ENCODE data around the gene POM121C. TPM values are rescaled to one million over a fixed set of nuclear protein-coding genes. Genes with fewer than 3 reads are reported as not detected.
"Not testable (repeated sequence)": the region's sequence is repeated elsewhere in the genome, so short reads cannot be mapped to it uniquely, and the experiment has no call there.

Gene POM121C
- 10 to 100 TPM; 11.2 to 54.7 (median 47.3) TPM for total RNA-seq
- 10 to 100 TPM; 14.8 to 75.1 TPM for polyA plus RNA-seq
- long read RNA-seq, donor 1, full-length matches to known transcripts: 2 of 56 reads
- long read RNA-seq, donor 1, partial matches to known transcripts: 46 of 56 reads
- long read RNA-seq, donor 1, other reads (novel, unspliced or antisense): 8 of 56 reads
- long read RNA-seq, donor 2, partial matches to known transcripts: 0 of 1 reads
- long read RNA-seq, donor 2, other reads (novel, unspliced or antisense): 0 of 1 reads
- long read RNA-seq, donor 3, full-length matches to known transcripts: 2 of 57 reads
- long read RNA-seq, donor 3, partial matches to known transcripts: 42 of 57 reads
- long read RNA-seq, donor 3, other reads (novel, unspliced or antisense): 13 of 57 reads

DNA sequence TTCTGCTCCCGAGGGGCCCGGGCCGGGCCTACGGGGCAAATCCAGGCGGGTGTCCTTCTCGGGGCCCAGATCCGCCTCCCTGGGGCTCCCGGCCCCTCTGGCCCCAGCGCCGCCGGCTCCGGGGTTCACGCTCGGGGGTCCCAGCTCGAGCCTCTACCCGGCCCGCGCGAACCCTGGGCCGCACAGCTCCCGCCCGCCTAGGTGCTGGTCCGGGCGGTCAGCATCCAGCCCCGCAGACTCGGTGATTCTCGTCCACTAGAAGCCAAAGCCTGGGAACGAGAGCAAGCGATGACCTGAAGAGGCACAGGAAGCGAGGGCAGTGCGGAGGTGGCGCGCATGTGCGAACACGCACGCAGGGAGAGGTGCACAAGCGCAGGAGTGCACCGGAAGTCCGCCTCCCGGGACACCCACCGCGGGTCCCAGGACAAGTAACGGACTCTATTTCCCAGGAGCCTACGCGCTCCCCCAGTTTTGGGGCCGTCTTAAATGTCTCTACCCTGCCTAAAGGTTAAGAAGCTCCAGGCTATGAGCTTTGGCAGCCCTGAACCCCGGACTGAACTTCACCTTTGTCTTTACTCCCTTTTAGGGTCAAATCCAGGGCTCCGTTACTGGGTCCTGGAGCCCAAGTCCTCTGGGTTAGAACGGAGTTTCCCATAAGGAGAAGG lies at the start of gene POM121C:
Gene POM121C (minus strand): TSS at position 321 of the 665 bp plus-strand sequence. CDS start 44,803 bp downstream, outside the sequence.
- 0 to 1% (median 0%) methylated on average over 46 to 49 of the region's 49 CpGs for WGBS, 3 donors
- H3K4me1 ChIP-seq (ENCODE audit: insufficient read depth); intact Hi-C loops (cut with DNase I); H3K9me3 ChIP-seq; H3K27me3 ChIP-seq; H3K36me3 ChIP-seq: not testable (repeated sequence)
- DNase-seq: peak; percentile 91 to 94 (median 92)
- H3K27ac ChIP-seq: peak within 1 kb of the TSS; percentile 82 to 83
- H3K4me3 ChIP-seq: peak within 1 kb of the TSS; percentile 79

DNA sequence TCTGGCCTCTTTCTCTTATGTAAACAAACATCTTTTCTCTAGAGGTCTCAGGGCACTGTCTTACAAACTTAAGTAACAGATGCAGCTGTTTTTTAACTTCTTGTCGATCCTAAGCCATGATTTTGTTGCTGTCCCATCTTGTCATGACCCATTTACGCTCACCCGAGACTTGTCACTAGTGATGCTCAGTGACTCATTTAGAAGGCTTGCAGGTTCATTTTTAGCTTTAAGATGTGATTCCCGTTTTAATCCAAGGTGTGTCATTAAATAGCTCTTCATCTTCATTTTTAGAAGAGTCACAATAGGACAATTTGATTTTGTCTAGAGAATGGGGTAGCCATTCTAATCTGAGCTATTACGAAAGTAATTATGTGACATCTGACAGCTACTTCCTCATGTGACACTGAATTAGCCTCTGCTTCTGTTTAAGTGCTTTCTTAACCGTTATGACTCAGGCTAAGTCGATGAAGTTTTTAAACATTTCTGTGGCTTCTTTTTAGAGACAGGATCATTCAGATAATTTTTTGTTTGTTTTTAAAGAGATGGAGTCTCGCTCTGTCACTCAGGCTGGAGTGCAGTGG lies 48.7 kb upstream of the POM121C start:
- intact Hi-C loops (cut with DNase I): no loop called here
- Histone ChIP-seq H3K27me3 (no peaks in the 10 kb centered on the region), H3K36me3 (no peaks in the 10 kb centered on the region), H3K9me3 (no peaks in the 10 kb centered on the region), H3K4me1 (ENCODE audit: insufficient read depth) (no peaks in the 10 kb centered on the region), H3K27ac (no peak overlapping the region), H3K4me3 (no peak overlapping the region)
- TF ChIP-seq, protein P1, sequence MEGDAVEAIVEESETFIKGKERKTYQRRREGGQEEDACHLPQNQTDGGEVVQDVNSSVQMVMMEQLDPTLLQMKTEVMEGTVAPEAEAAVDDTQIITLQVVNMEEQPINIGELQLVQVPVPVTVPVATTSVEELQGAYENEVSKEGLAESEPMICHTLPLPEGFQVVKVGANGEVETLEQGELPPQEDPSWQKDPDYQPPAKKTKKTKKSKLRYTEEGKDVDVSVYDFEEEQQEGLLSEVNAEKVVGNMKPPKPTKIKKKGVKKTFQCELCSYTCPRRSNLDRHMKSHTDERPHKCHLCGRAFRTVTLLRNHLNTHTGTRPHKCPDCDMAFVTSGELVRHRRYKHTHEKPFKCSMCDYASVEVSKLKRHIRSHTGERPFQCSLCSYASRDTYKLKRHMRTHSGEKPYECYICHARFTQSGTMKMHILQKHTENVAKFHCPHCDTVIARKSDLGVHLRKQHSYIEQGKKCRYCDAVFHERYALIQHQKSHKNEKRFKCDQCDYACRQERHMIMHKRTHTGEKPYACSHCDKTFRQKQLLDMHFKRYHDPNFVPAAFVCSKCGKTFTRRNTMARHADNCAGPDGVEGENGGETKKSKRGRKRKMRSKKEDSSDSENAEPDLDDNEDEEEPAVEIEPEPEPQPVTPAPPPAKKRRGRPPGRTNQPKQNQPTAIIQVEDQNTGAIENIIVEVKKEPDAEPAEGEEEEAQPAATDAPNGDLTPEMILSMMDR (IDR thresholded peaks at IDR 0.05): no peak
- TF ChIP-seq EP300 (IDR thresholded peaks at IDR 0.05) (no peak), POLR2A (IDR thresholded peaks at IDR 0.05) (no peak)
- 84% methylated on average over 8 of the region's 8 CpGs for WGBS, 3 donors
- DNase-seq: no peak

GRCh38 chr7:75533926-75534325 lies 47.8 kb upstream of the POM121C start:
- DNase-seq: no peak
- H3K27ac ChIP-seq: no peak overlapping the region
- H3K4me3 ChIP-seq: no peak overlapping the region
- H3K4me1 ChIP-seq (ENCODE audit: insufficient read depth): no peaks in the 10 kb centered on the region
- no peak for TF ChIP-seq EP300 (IDR thresholded peaks at IDR 0.05)
- TF ChIP-seq POLR2A (IDR thresholded peaks at IDR 0.05): no peak
- TF ChIP-seq, protein P1 (IDR thresholded peaks at IDR 0.05): no peak
- WGBS, 3 donors: 90 to 95% (median 94%) methylated on average over 6 of the region's 6 CpGs
- H3K27me3 ChIP-seq: no peaks in the 10 kb centered on the region
- no peaks in the 10 kb centered on the region for H3K36me3 ChIP-seq
- no peaks in the 10 kb centered on the region for H3K9me3 ChIP-seq
- intact Hi-C loops (cut with DNase I): no loop called here

- no peak for DNase-seq
- no peaks in the 10 kb centered on the region for H3K36me3 ChIP-seq
- H3K4me1 ChIP-seq (ENCODE audit: insufficient read depth): no peaks in the 10 kb centered on the region
- H3K27me3 ChIP-seq: no peaks in the 10 kb centered on the region
- H3K4me3 ChIP-seq: no peak overlapping the region
- TF ChIP-seq POLR2A (IDR thresholded peaks at IDR 0.05) (no peak), EP300 (IDR thresholded peaks at IDR 0.05) (no peak)
- TF ChIP-seq, protein P1 (IDR thresholded peaks at IDR 0.05): no peak
- 97 to 98% (median 97%) methylated on average over 4 of the region's 4 CpGs for WGBS, 3 donors
- H3K9me3 ChIP-seq: no peaks in the 10 kb centered on the region
- no peak overlapping the region for H3K27ac ChIP-seq
- intact Hi-C loops (cut with DNase I): no loop called here
These were observed 46.5 kb upstream of the POM121C start for GRCh38 chr7:75532639-75533038.

Data from ovary (tissue), 10 donors.